ENCODE measurements around the gene PAIP2.

DNA sequence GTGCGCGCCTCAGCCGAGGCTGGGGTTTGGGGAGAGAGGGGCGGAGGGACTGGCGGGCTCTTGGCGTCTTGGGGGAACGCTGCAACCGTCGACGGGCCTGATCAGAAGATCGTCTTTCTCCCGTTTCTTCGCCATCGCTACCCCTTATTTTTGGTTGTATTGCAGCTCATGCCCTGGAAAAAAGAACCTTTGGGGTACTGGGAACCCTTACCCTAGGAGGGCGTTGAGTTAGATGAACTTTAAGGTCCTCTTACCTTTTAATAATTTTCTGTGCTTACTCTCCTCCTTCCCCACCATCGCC, 719 bp downstream of the PAIP2 start:
- TF ChIP-seq CTCF (IDR thresholded peaks at IDR 0.05 in 2 of 3, conservative IDR thresholded peaks at IDR 0.05 in 1 of 3; ENCODE audit: borderline replicate concordance in 1 of 3, insufficient read depth in 1 of 3, low read depth in 2 of 3, low read length in 2 of 3): no peak
- TF ChIP-seq POLR2A (IDR thresholded peaks at IDR 0.05; ENCODE audit: borderline replicate concordance, extremely low read depth, insufficient read depth, insufficient read length): no peak
- no peak for TF ChIP-seq CEBPB (IDR thresholded peaks at IDR 0.05; ENCODE audit: low read depth)
- TF ChIP-seq RAD21 (IDR thresholded peaks at IDR 0.05; ENCODE audit: low read depth): no peak
- TF ChIP-seq REST (IDR thresholded peaks at IDR 0.05; ENCODE audit: low read depth): no peak

All from HCT116 (cell line).